ENCODE results near the gene ABCB9. TPM values are rescaled to one million over a fixed set of nuclear protein-coding genes. Genes with fewer than 3 reads are reported as not detected.

Gene ABCB9
- total and polyA plus RNA-seq, 2 experiments from 2014 or later = 1.2 to 7.0 TPM

- TF ChIP-seq ZNF462 (CRISPR knock-in tag; IDR thresholded peaks at IDR 0.05) (no peak), EZH2 (IDR thresholded peaks at IDR 0.05; ENCODE audit: low read depth, unreplicated experiment) (no peak), CREB1 (CRISPR knock-in tag; IDR thresholded peaks at IDR 0.05; ENCODE audit: low read depth) (no peak), NANOG (IDR thresholded peaks at IDR 0.05; ENCODE audit: borderline replicate concordance) (no peak), STAT1 (IDR thresholded peaks at IDR 0.05; ENCODE audit: unreplicated experiment) (no peak)
Measured at GRCh38 chr12:122935318-122935717, 30.9 kb downstream of the ABCB9 start (continued).

- Mint-ChIP-seq H3K27me3 (ENCODE audit: insufficient read depth, low read depth, poor library complexity) (peaks cover 5% of the 10 kb centered on the region), H3K27ac (no peak overlapping the region), H3K36me3 (ENCODE audit: low read depth) (no peaks in the 10 kb centered on the region), H3K4me3 (no peak overlapping the region), H3K4me1 (no peaks in the 10 kb centered on the region), H3K9me3 (no peaks in the 10 kb centered on the region)
- Histone ChIP-seq H3K4me1 (ENCODE audit: insufficient read depth) (no peaks in the 10 kb centered on the region), H3K4me2 (no peak overlapping the region), H3K79me2 (replicated peaks; ENCODE audit: insufficient read depth) (no peaks in the 10 kb centered on the region), H4K20me1 (replicated peaks; ENCODE audit: insufficient read depth) (no peaks in the 10 kb centered on the region), H3K4me3 (no peak overlapping the region), H3F3A (replicated peaks; ENCODE audit: low read depth) (no peaks in the 10 kb centered on the region), H3K27me3 (ENCODE audit: insufficient read depth) (no peaks in the 10 kb centered on the region), H3K27ac (ENCODE audit: low read depth) (no peak overlapping the region), H3K9me2 (ENCODE audit: insufficient read depth) (no peaks in the 10 kb centered on the region), H2AFZ (no peak overlapping the region), H3K36me3 (ENCODE audit: insufficient read depth) (no peaks in the 10 kb centered on the region)
- no peak for DNase-seq (ENCODE audit: low spot score)
- ATAC-seq = no peak
- TF ChIP-seq STAT1 (IDR thresholded peaks at IDR 0.05; ENCODE audit: unreplicated experiment) = no peak
- TF ChIP-seq EZH2 (IDR thresholded peaks at IDR 0.05; ENCODE audit: low read depth, unreplicated experiment) = no peak
- no peak for TF ChIP-seq CREB1 (CRISPR knock-in tag; IDR thresholded peaks at IDR 0.05; ENCODE audit: low read depth)
- no peak for TF ChIP-seq ZNF331 (CRISPR knock-in tag; IDR thresholded peaks at IDR 0.05; ENCODE audit: low read depth)
- no peak for TF ChIP-seq POLR2AphosphoS5 (IDR thresholded peaks at IDR 0.05; ENCODE audit: low read depth)
- TF ChIP-seq ZNF114 (CRISPR knock-in tag; IDR thresholded peaks at IDR 0.05) = no peak
- TF ChIP-seq NANOG (IDR thresholded peaks at IDR 0.05; ENCODE audit: borderline replicate concordance) = no peak
- no peak for TF ChIP-seq EZH2phosphoT487 (IDR thresholded peaks at IDR 0.05; ENCODE audit: unreplicated experiment)
Measured at GRCh38 chr12:122934722-122935121, 31.5 kb downstream of the ABCB9 start.
